Measurements from ENCODE around the gene PAM16. TPM values are rescaled to one million over a fixed set of nuclear protein-coding genes. Genes with fewer than 3 reads are reported as not detected.

Gene PAM16
- total and polyA plus RNA-seq, 2 of the 8 experiments (the other 6 are each of a cell fraction or from before 2014, with no cell fraction given) = 78.3 to 198 TPM

GRCh38 chr16:4364196-4365013 is 13.3 kb upstream of the PAM16 start:
- Histone ChIP-seq H2BK15ac (ENCODE audit: low read length) (no peak overlapping the region), H3K27ac (ENCODE audit: low read depth, low read length) (no peak overlapping the region), H4K8ac (ENCODE audit: extremely low read depth, insufficient read depth, low read length) (no peak overlapping the region), H2AFZ (ENCODE audit: low read length) (no peak overlapping the region), H3K27me3 (replicated peaks in 1 of 4; ENCODE audit: control insufficient read depth in 3 of 4, extremely low read depth in 1 of 4, insufficient read depth in 3 of 4, low read length in 3 of 4) (no peaks in the 10 kb centered on the region; a peak in 1 of 7 replicates), H3K4ac (replicated peaks; ENCODE audit: insufficient read length, low read depth, low read length) (no peak overlapping the region), H3K36me3 (ENCODE audit: control insufficient read depth in 2 of 4, insufficient read depth in 4 of 4, low read length in 3 of 4) (no peaks in the 10 kb centered on the region), H2BK20ac (ENCODE audit: low read length) (0 out of 2 replicates have a peak overlapping the region, but pooled peaks have one; percentile 48), H2AK5ac (ENCODE audit: low read depth, low read length) (no peak overlapping the region), H3K56ac (replicated peaks; ENCODE audit: insufficient read length, low read depth, low read length) (no peak overlapping the region), H2BK5ac (ENCODE audit: low read depth, low read length) (no peak overlapping the region), H3K14ac (ENCODE audit: insufficient read length) (no peak overlapping the region), H3K9me3 (ENCODE audit: insufficient read depth in 2 of 2, low read depth in 1 of 2, low read length in 1 of 2) (no peaks in the 10 kb centered on the region), H3K79me1 (ENCODE audit: low read depth, low read length) (no peaks in the 10 kb centered on the region), H3K4me3 (ENCODE audit: extremely low read depth in 1 of 4, insufficient read depth in 2 of 4, low read depth in 3 of 4, low read length in 4 of 4) (no peak overlapping the region), H3K23ac (ENCODE audit: insufficient read length) (no peak overlapping the region), H2BK12ac (ENCODE audit: low read depth, low read length) (no peak overlapping the region), H3K4me1 (replicated peaks in 1 of 4; ENCODE audit: control insufficient read depth in 3 of 4, insufficient read depth in 4 of 4, low read length in 3 of 4) (peaks cover 0 to under 1% (median 0%) of the 10 kb centered on the region in 4 experiments; a peak in 3 of 7 replicates), H4K91ac (replicated peaks; ENCODE audit: insufficient read length, low read length) (no peak overlapping the region), H3K4me2 (ENCODE audit: insufficient read depth in 1 of 2, low read depth in 2 of 2, low read length in 2 of 2) (no peak overlapping the region), H4K20me1 (replicated peaks in 1 of 2; ENCODE audit: control insufficient read depth in 1 of 2, insufficient read depth in 2 of 2, low read length in 2 of 2) (peaks cover 0 to 4% of the 10 kb centered on the region in 2 experiments), H3K9ac (replicated peaks in 1 of 4; ENCODE audit: extremely low read depth in 1 of 4, low read depth in 3 of 4, low read length in 3 of 4) (no peak overlapping the region), H4K5ac (ENCODE audit: insufficient read length, low read depth, low read length) (no peak overlapping the region), H3K18ac (ENCODE audit: extremely low read depth, low read length) (no peak overlapping the region), H3K23me2 (ENCODE audit: low read depth, low read length) (peaks cover 2% of the 10 kb centered on the region; the same call in 1 of the 2 replicates), H3K79me2 (ENCODE audit: control insufficient read depth in 1 of 2, insufficient read depth in 2 of 2, low read length in 2 of 2) (no peaks in the 10 kb centered on the region), H2BK120ac (replicated peaks; ENCODE audit: low read depth, low read length) (no peak overlapping the region)
- WGBS, 2 experiments (ENCODE audit: extremely low coverage in 1 of 2, insufficient coverage in 1 of 2, insufficient read length in 1 of 2, insufficient replicate concordance in 2 of 2, low coverage in 1 of 2, low lambda C conversion rate in 2 of 2, missing lambda C conversion rate in 1 of 2) = 93% methylated on average over 32 of the region's 37 CpGs; no CpG with 5 or more reads in 1 of the 2 experiments
- DNase-seq (ENCODE audit: low read depth in 1 of 2, low spot score in 2 of 2) (no peak), FAIRE-seq (no peak)
- ChIA-PET CTCF (ENCODE audit: partially characterized antibody) (interaction anchor here (0.7 to 14.0 kb wide), 9 partner anchors 10 to 163 kb away, joined by 3 to 425 read pairs (median 5); no protein-coding TSS in a partner anchor), POLR2A (ENCODE audit: partially characterized antibody) (interaction anchor here (0.7 to 2.4 kb wide), 6 partner anchors 9 to 93 kb away, joined by 3 to 22 read pairs (median 6); partner anchors contain the start of gene PAM16)
- TF ChIP-seq ZNF274 (IDR thresholded peaks at IDR 0.05; ENCODE audit: borderline replicate concordance, extremely low read depth, low read length) = no peak
- TF ChIP-seq JUND (IDR thresholded peaks at IDR 0.05; ENCODE audit: low read length) = no peak
- TF ChIP-seq FOSL1 (IDR thresholded peaks at IDR 0.05; ENCODE audit: insufficient read depth, low read depth, low read length) = no peak
- no peak for TF ChIP-seq EGR1 (IDR thresholded peaks at IDR 0.05; ENCODE audit: borderline replicate concordance, low read depth, low read length)
- no peak for TF ChIP-seq PHF8 (conservative IDR thresholded peaks at IDR 0.05; ENCODE audit: low read depth, low read length)
- no peak for TF ChIP-seq SP1 (IDR thresholded peaks at IDR 0.05; ENCODE audit: low read depth, low read length)
- TF ChIP-seq BRCA1 (IDR thresholded peaks at IDR 0.05; ENCODE audit: low read depth, low read length) = no peak
- TF ChIP-seq NRF1 (IDR thresholded peaks at IDR 0.05; ENCODE audit: low read depth, low read length) = no peak
- TF ChIP-seq POLR2A (IDR thresholded peaks at IDR 0.05; ENCODE audit: control extremely low read depth in 1 of 2, low read depth in 2 of 2, low read length in 2 of 2) = no peak
- TF ChIP-seq POU5F1 (IDR thresholded peaks at IDR 0.05; ENCODE audit: low read depth, low read length) = no peak
- no peak for TF ChIP-seq MAFK (IDR thresholded peaks at IDR 0.05; ENCODE audit: low read depth, low read length)
- TF ChIP-seq HDAC6 (IDR thresholded peaks at IDR 0.05; ENCODE audit: low read depth, low read length) = no peak
- no peak for TF ChIP-seq NANOG (IDR thresholded peaks at IDR 0.05; ENCODE audit: insufficient read depth, low read depth, low read length, poor library complexity, severe bottlenecking)
